Esophagus (tissue), 2 donors: ENCODE results near the gene KRTAP24-1. TPM values are rescaled to one million over a fixed set of nuclear protein-coding genes. Genes with fewer than 3 reads are reported as not detected.

ENCODE experiments used
- H3K27ac ChIP-seq, 2 donors: one replicate each; pipeline ENCODE4 v1.5.1; 2013; ENCODE audit warnings: low read depth in 2 of 2, mild to moderate bottlenecking in 2 of 2, inconsistent platforms in 1 of 2, low read length in 1 of 2, moderate library complexity in 1 of 2
- H3K27me3 ChIP-seq, 2 donors: one replicate each; pipeline ENCODE4 v1.6.1; 2013; ENCODE audit warnings: low read length in 2 of 2, control low read depth in 1 of 2, mild to moderate bottlenecking in 1 of 2; ENCODE audit not compliant: insufficient read depth in 2 of 2, control insufficient read depth in 1 of 2
- H3K36me3 ChIP-seq, 2 donors: one replicate each; pipeline ENCODE4 v1.6.1; 2013; ENCODE audit warnings: low read length in 1 of 2; ENCODE audit not compliant: control insufficient read depth in 2 of 2, insufficient read depth in 2 of 2
- H3K4me1 ChIP-seq, 2 donors: one replicate each; pipeline ENCODE4 v1.6.1; 2013; ENCODE audit warnings: low read length in 1 of 2; ENCODE audit not compliant: control insufficient read depth in 2 of 2, insufficient read depth in 2 of 2
- H3K4me3 ChIP-seq, 2 donors: one replicate each; pipeline ENCODE4 v1.5.1; 2013; ENCODE audit warnings: low read length in 2 of 2, mild to moderate bottlenecking in 2 of 2, low read depth in 1 of 2, moderate library complexity in 1 of 2
- H3K9me3 ChIP-seq, 2 donors: one replicate each; pipeline ENCODE4 v1.6.1; 2013; ENCODE audit warnings: mild to moderate bottlenecking in 2 of 2, low read depth in 1 of 2, low read length in 1 of 2, moderate library complexity in 1 of 2; ENCODE audit not compliant: control insufficient read depth in 2 of 2, insufficient read depth in 1 of 2
- WGBS, 2 donors: extraction: QIAGEN DNeasy Blood & Tissue Kit; methylation state at CpG; one replicate each; pipeline ENCODE4 v1.1.7; 2013; 5-methylcytosine and 5-hydroxymethylcytosine counted together
- polyA plus RNA-seq, 2 donors: library from polyadenylated mRNA; stranded (reverse); fragments of 200-250 nt; gene quantifications; one replicate each; pipeline ENCODE4 v1.2.3, GENCODE V29; 2013
- donor health status: healthy with polysubstance abuse.
- donor health status: Bipolar disorder and iron deficiency.

Gene KRTAP24-1
- polyA plus RNA-seq, 2 donors: not detected

- Histone ChIP-seq H3K4me3 (no peak overlapping the region), H3K27me3 (no peaks in the 10 kb centered on the region), H3K27ac (no peak overlapping the region), H3K9me3 (peaks cover 2% of the 10 kb centered on the region in 2 donors), H3K4me1 (no peaks in the 10 kb centered on the region), H3K36me3 (no peaks in the 10 kb centered on the region)
- WGBS, 2 donors: 58 to 72% methylated on average over 3 of the region's 3 CpGs
These were observed 12.8 kb downstream of the KRTAP24-1 start for GRCh38 chr21:30269803-30270530.

GRCh38 chr21:30268608-30269197 is 14.0 kb downstream of the KRTAP24-1 start:
- no peaks in the 10 kb centered on the region for H3K27me3 ChIP-seq
- H3K36me3 ChIP-seq: no peaks in the 10 kb centered on the region
- H3K9me3 ChIP-seq: peaks cover 0 to 2% of the 10 kb centered on the region in 2 donors
- H3K4me3 ChIP-seq: no peak overlapping the region
- no peak overlapping the region for H3K27ac ChIP-seq
- no peaks in the 10 kb centered on the region for H3K4me1 ChIP-seq
- 66 to 72% methylated on average over 5 of the region's 5 CpGs for WGBS, 2 donors

- no peaks in the 10 kb centered on the region for H3K4me1 ChIP-seq
- 62 to 69% methylated on average over 4 of the region's 4 CpGs for WGBS, 2 donors
- H3K9me3 ChIP-seq: no peaks in the 10 kb centered on the region
These were observed 25.0 kb downstream of the KRTAP24-1 start for GRCh38 chr21:30257773-30258172.

GRCh38 chr21:30256100-30256499 is 26.6 kb downstream of the KRTAP24-1 start:
- Histone ChIP-seq H3K27ac (no peak overlapping the region), H3K36me3 (no peaks in the 10 kb centered on the region), H3K4me1 (no peaks in the 10 kb centered on the region), H3K9me3 (no peaks in the 10 kb centered on the region), H3K4me3 (no peak overlapping the region), H3K27me3 (no peaks in the 10 kb centered on the region)
- WGBS, 2 donors: 72 to 79% methylated on average over 4 of the region's 4 CpGs

More at GRCh38 chr21:30257773-30258172, 25.0 kb downstream of the KRTAP24-1 start:
- Histone ChIP-seq H3K4me3 (no peak overlapping the region), H3K27ac (no peak overlapping the region), H3K27me3 (no peaks in the 10 kb centered on the region), H3K36me3 (no peaks in the 10 kb centered on the region)

- H3K27ac ChIP-seq: no peak overlapping the region
- no peaks in the 10 kb centered on the region for H3K36me3 ChIP-seq
- no peaks in the 10 kb centered on the region for H3K9me3 ChIP-seq
- no peak overlapping the region for H3K4me3 ChIP-seq
- no peaks in the 10 kb centered on the region for H3K4me1 ChIP-seq
- WGBS, 2 donors: 70 to 76% methylated on average over 1 of the region's 1 CpG
- H3K27me3 ChIP-seq: no peaks in the 10 kb centered on the region
These were observed 27.1 kb downstream of the KRTAP24-1 start for GRCh38 chr21:30255679-30256078.

GRCh38 chr21:30251781-30252180 is 31.0 kb downstream of the KRTAP24-1 start:
- Histone ChIP-seq H3K36me3 (no peaks in the 10 kb centered on the region), H3K4me3 (no peak overlapping the region), H3K27ac (no peak overlapping the region), H3K9me3 (no peaks in the 10 kb centered on the region), H3K27me3 (no peaks in the 10 kb centered on the region), H3K4me1 (no peaks in the 10 kb centered on the region)
- WGBS, 2 donors: 83 to 84% methylated on average over 1 of the region's 1 CpG

GRCh38 chr21:30249936-30250335 is 32.8 kb downstream of the KRTAP24-1 start:
- no peaks in the 10 kb centered on the region for H3K27me3 ChIP-seq
- no peaks in the 10 kb centered on the region for H3K36me3 ChIP-seq
- no peak overlapping the region for H3K4me3 ChIP-seq
- H3K27ac ChIP-seq: no peak overlapping the region
- no peaks in the 10 kb centered on the region for H3K4me1 ChIP-seq
- WGBS, 2 donors: 69 to 72% methylated on average over 3 of the region's 3 CpGs
- no peaks in the 10 kb centered on the region for H3K9me3 ChIP-seq

GRCh38 chr21:30248844-30249243 is 33.9 kb downstream of the KRTAP24-1 start:
- Histone ChIP-seq H3K36me3 (no peaks in the 10 kb centered on the region), H3K4me3 (no peak overlapping the region), H3K27me3 (no peaks in the 10 kb centered on the region), H3K9me3 (no peaks in the 10 kb centered on the region), H3K27ac (no peak overlapping the region), H3K4me1 (no peaks in the 10 kb centered on the region)
- WGBS, 2 donors: 83 to 84% methylated on average over 9 of the region's 9 CpGs

- H3K4me3 ChIP-seq: no peak overlapping the region
- H3K9me3 ChIP-seq: no peaks in the 10 kb centered on the region
- no peak overlapping the region for H3K27ac ChIP-seq
- H3K4me1 ChIP-seq: no peaks in the 10 kb centered on the region
- no peaks in the 10 kb centered on the region for H3K36me3 ChIP-seq
- H3K27me3 ChIP-seq: no peaks in the 10 kb centered on the region
These were observed 37.7 kb downstream of the KRTAP24-1 start for GRCh38 chr21:30245061-30245460.

- no peaks in the 10 kb centered on the region for H3K4me1 ChIP-seq
- H3K27ac ChIP-seq: no peak overlapping the region
These were observed 39.1 kb downstream of the KRTAP24-1 start for GRCh38 chr21:30243691-30244090.

More at GRCh38 chr21:30243691-30244090, 39.1 kb downstream of the KRTAP24-1 start:
- H3K27me3 ChIP-seq: no peaks in the 10 kb centered on the region
- H3K36me3 ChIP-seq: no peaks in the 10 kb centered on the region
- H3K4me3 ChIP-seq: no peak overlapping the region
- H3K9me3 ChIP-seq: no peaks in the 10 kb centered on the region
